Endothelial cell of umbilical vein (primary cell): ENCODE results near the gene CACNA2D2. TPM values are rescaled to one million over a fixed set of nuclear protein-coding genes. Genes with fewer than 3 reads are reported as not detected.

ENCODE experiments used
- BruUV-seq: library from RNA; stranded (reverse); fragments of 400-500 nt; replicated peaks from 2 replicates; lab custom pipeline; 2021; lab: Mats Ljungman, UMichigan
- CTCF ChIA-PET: fragments of 300-600, 350-600 bp; sonication (Branson Sonifier 250); formaldehyde crosslinking; loops from one replicate; lab custom pipeline; 2021; ENCODE audit warnings: antibody characterized with exemption, inconsistent platforms; lab: Charles Lee
- POLR2A ChIA-PET: fragments of 300-600, 350-600 bp; sonication (Branson Sonifier 250); formaldehyde crosslinking; loops from one replicate; lab custom pipeline; 2021; ENCODE audit warnings: antibody characterized with exemption, inconsistent platforms; lab: Charles Lee
- DNase-seq: peaks from one replicate; pipeline ENCODE4 v3.0.0-alpha.2; 2011; ENCODE audit warnings: low read depth, low spot score
- FAIRE-seq: peaks from 2 replicates; lab custom pipeline; 2011; peaks lifted over from hg19 to GRCh38; lab: Jason Lieb, UNC
- H2AFZ ChIP-seq: 2 replicates; pipeline ENCODE4 v1.6.0; 2012; ENCODE audit warnings: low read depth, low read length, control low read depth, inconsistent platforms
- H3K27ac ChIP-seq: 2 replicates; pipeline ENCODE4 v1.5.1; 2011; ENCODE audit warnings: low read depth, mild to moderate bottlenecking, control low read depth, low read length, moderate library complexity; ENCODE audit not compliant: insufficient read depth
- H3K27me3 ChIP-seq, 2 experiments: 2 replicates each; pipeline versions ENCODE4 v1.6.0 to v1.6.1; 2011; ENCODE audit warnings: low read length in 2 of 2, mixed read lengths in 1 of 2; ENCODE audit not compliant: control insufficient read depth in 2 of 2, insufficient read depth in 2 of 2
- H3K36me3 ChIP-seq, 2 experiments: 2 replicates in 1 of 2; 3 replicates in 1 of 2; pipeline ENCODE4 v1.5.1; 2011; ENCODE audit warnings: low read length in 2 of 2, mild to moderate bottlenecking in 1 of 2, moderate library complexity in 1 of 2; ENCODE audit not compliant: control insufficient read depth in 2 of 2, insufficient read depth in 2 of 2; ENCODE audit errors: extremely low read depth in 1 of 2
- H3K4me1 ChIP-seq: 3 replicates; pipeline ENCODE4 v1.5.1; 2011; ENCODE audit warnings: mild to moderate bottlenecking, low read length; ENCODE audit not compliant: control insufficient read depth, insufficient read depth; ENCODE audit errors: extremely low read depth
- H3K4me2 ChIP-seq: 2 replicates; pipeline ENCODE4 v1.6.1; 2011; ENCODE audit warnings: low read length, control low read depth, mixed read lengths; ENCODE audit not compliant: insufficient read depth
- H3K4me3 ChIP-seq, 3 experiments: fragments of 200-600 bp in 1 of 3; sonication (generic), shearing (Covaris generic) in 1 of 3; replicated peaks in 1 of 3; 2 replicates each; pipeline ENCODE4 v1.5.1; 2011 to 2016; ENCODE audit warnings: control low read depth in 3 of 3, low read length in 3 of 3, mild to moderate bottlenecking in 2 of 3, inconsistent platforms in 1 of 3, low read depth in 1 of 3, moderate library complexity in 1 of 3; ENCODE audit not compliant: insufficient read depth in 1 of 3
- H3K79me2 ChIP-seq: 2 replicates; pipeline ENCODE4 v1.6.0; 2012; ENCODE audit warnings: low read length, inconsistent platforms; ENCODE audit not compliant: control insufficient read depth, insufficient read depth
- H3K9ac ChIP-seq: replicated peaks from 2 replicates; pipeline ENCODE3; 2011; ENCODE audit warnings: low read length, control low read depth; ENCODE audit not compliant: insufficient read depth; ENCODE audit errors: extremely low read depth
- H3K9me1 ChIP-seq: replicated peaks from 3 replicates; pipeline ENCODE4 v1.6.0; 2011; ENCODE audit warnings: mild to moderate bottlenecking, low read length; ENCODE audit not compliant: control insufficient read depth, insufficient read depth; ENCODE audit errors: extremely low read depth
- H3K9me3 ChIP-seq: replicated peaks from 2 replicates; pipeline ENCODE4 v1.5.1; 2012; ENCODE audit warnings: low read length, inconsistent platforms; ENCODE audit not compliant: control insufficient read depth, insufficient read depth
- H4K20me1 ChIP-seq: replicated peaks from 2 replicates; pipeline ENCODE3; 2011; ENCODE audit warnings: mild to moderate bottlenecking, low read length; ENCODE audit not compliant: control insufficient read depth, insufficient read depth; ENCODE audit errors: extremely low read depth
- CTCF ChIP-seq, 2 donors: IDR thresholded peaks; 1 replicate in 1 of 2; 2 replicates in 1 of 2; pipeline ENCODE4 v1.5.1; 2011; ENCODE audit warnings: low read length in 2 of 2, mild to moderate bottlenecking in 2 of 2, moderate library complexity in 2 of 2, control low read depth in 1 of 2, inconsistent platforms in 1 of 2, low read depth in 1 of 2; ENCODE audit not compliant: insufficient read depth in 1 of 2; ENCODE audit errors: extremely low read depth in 1 of 2
- FOS ChIP-seq: IDR thresholded peaks from 2 replicates; pipeline ENCODE4 v1.6.1; 2011; ENCODE audit warnings: mild to moderate bottlenecking, low read length, moderate library complexity, borderline replicate concordance; ENCODE audit not compliant: insufficient read depth
- GATA2 ChIP-seq: IDR thresholded peaks from 2 replicates; pipeline ENCODE4 v1.7.0; 2011; ENCODE audit warnings: low read depth, mild to moderate bottlenecking, moderate library complexity, mixed read lengths, low read length; ENCODE audit not compliant: insufficient read length, insufficient read depth
- JUN ChIP-seq: IDR thresholded peaks from 2 replicates; pipeline ENCODE4 v1.6.1; 2011; ENCODE audit warnings: borderline replicate concordance, low read depth; ENCODE audit not compliant: insufficient read length, insufficient read depth
- MAX ChIP-seq: IDR thresholded peaks from 2 replicates; pipeline ENCODE4 v1.6.1; 2011; ENCODE audit not compliant: insufficient read depth, insufficient read length
- POLR2A ChIP-seq: IDR thresholded peaks from 2 replicates; pipeline ENCODE4 v1.6.1; 2012; ENCODE audit warnings: low read depth, mild to moderate bottlenecking, control low read depth, low read length
- dilution Hi-C: fragments of 300-500 bp; cut with MboI; formaldehyde crosslinking; loops from one replicate; pipeline ENCODE4 v1.15.0; 2019; ENCODE audit warnings: low sequenced_read_pairs; ENCODE audit not compliant: extremely low pct_ligation_motif_present
- intact Hi-C: fragments of 100-400 bp; cut with micrococcal nuclease; formaldehyde crosslinking; loops from one replicate; pipeline ENCODE4 v1.10.0; 2022
- polyA plus RNA-seq, 4 experiments: library from polyadenylated mRNA; depleted of rRNA in 3 of 4; stranded (reverse) in 3 of 4; unstranded in 1 of 4; fragments of >200 nt; gene quantifications; 2 replicates each; pipeline versions ENCODE4 v1.2.1 to v1.2.3, GENCODE V29; 2011 to 2012; ENCODE audit warnings: missing spikeins in 1 of 4
- total RNA-seq: library from RNA; stranded (reverse); gene quantifications from 2 replicates; pipeline ENCODE4 v1.2.3, GENCODE V29; 2021

Gene CACNA2D2
- total and polyA plus RNA-seq, 2 donors (not counting 3 experiments of a cell fraction or from before 2014, with no cell fraction given): 0.15 TPM; not detected in 1

- ChIA-PET CTCF (interaction anchor here (0.8 to 4.3 kb wide), 15 partner anchors 9 to 219 kb away, joined by 3 to 66 read pairs (median 10); partner anchors contain the start of genes CYB561D2, HYAL1, HYAL3 and NAA80), POLR2A (interaction anchor here (0.6 to 5.1 kb wide), 3 partner anchors 13 to 215 kb away, joined by 3 to 38 read pairs (median 5); partner anchors contain the start of genes HYAL3 and NAA80)
- intact Hi-C loops (loop anchor here (1.0 to 2.0 kb wide), 3 partner anchors 11 to 156 kb away; partner anchors contain the start of genes HYAL3 and NAA80), dilution Hi-C loops (no loop called here)
- Histone ChIP-seq H3K79me2 (peaks cover 48% of the 10 kb centered on the region), H4K20me1 (no peaks in the 10 kb centered on the region), H3K4me2 (peak overlapping the region; percentile 75), H3K27me3 (no peaks in the 10 kb centered on the region), H3K9me3 (no peaks in the 10 kb centered on the region), H3K27ac (peak overlapping the region; percentile 99), H3K4me1 (peaks cover 55% of the 10 kb centered on the region), H3K9me1 (no peaks in the 10 kb centered on the region), H3K4me3 (peak overlapping the region in 2 of 3 experiments; percentile 62 to 89), H3K9ac (peak overlapping the region; percentile 88), H2AFZ (no peak overlapping the region), H3K36me3 (peaks cover 8 to 27% of the 10 kb centered on the region in 2 experiments)
- TF ChIP-seq FOS: peak; percentile 3
- TF ChIP-seq JUN: no peak
- no peak for TF ChIP-seq MAX
- no peak for TF ChIP-seq POLR2A
- no peak for TF ChIP-seq GATA2
- no peak for TF ChIP-seq CTCF (IDR thresholded peaks at IDR 0.05; ENCODE audit: extremely low read depth in 1 of 2, insufficient read depth in 1 of 2, low read depth in 1 of 2, low read length in 2 of 2)
- BruUV-seq: no TSS peak
- DNase-seq (peak; percentile 76), FAIRE-seq (no peak)
Observed at GRCh38 chr3:50323092-50323600, 180.3 kb downstream of the CACNA2D2 start.
